Hepatocyte (in vitro differentiated cells): ENCODE data around the gene SSTR3. TPM values are rescaled to one million over a fixed set of nuclear protein-coding genes. Genes with fewer than 3 reads are reported as not detected.
A peak's percentile ranks its signal among the peaks of the same experiment; 100 is the strongest.

ENCODE experiments used
- DNase-seq: peaks from one replicate; pipeline ENCODE4 v3.0.0-alpha.2; 2016; ENCODE audit warnings: low spot score
- H2AFZ ChIP-seq: fragments of 200-600 bp; sonication (generic); 2 replicates; pipeline ENCODE4 v1.6.0; 2016; ENCODE audit warnings: antibody characterized with exemption, mild to moderate bottlenecking
- H3K27ac ChIP-seq: fragments of 200-600 bp; sonication (generic); 2 replicates; pipeline ENCODE4 v1.5.1; 2016; ENCODE audit warnings: mild to moderate bottlenecking
- H3K27me3 ChIP-seq: fragments of 200-600 bp; sonication (generic); 2 replicates; pipeline ENCODE4 v1.6.1; 2016
- H3K36me3 ChIP-seq: fragments of 200-600 bp; sonication (generic); replicated peaks from 2 replicates; pipeline ENCODE4 v1.5.1; 2016; ENCODE audit warnings: low read depth; ENCODE audit not compliant: insufficient read depth
- H3K4me1 ChIP-seq: fragments of 200-600 bp; sonication (generic); 2 replicates; pipeline ENCODE4 v1.5.1; 2016; ENCODE audit warnings: mild to moderate bottlenecking, moderate library complexity; ENCODE audit not compliant: insufficient read depth
- H3K4me2 ChIP-seq: fragments of 200-600 bp; sonication (generic); 2 replicates; pipeline ENCODE4 v1.6.0; 2016
- H3K4me3 ChIP-seq: fragments of 200-600 bp; sonication (generic); 2 replicates; pipeline ENCODE4 v1.5.1; 2016; ENCODE audit warnings: mild to moderate bottlenecking
- H3K79me2 ChIP-seq: fragments of 200-600 bp; sonication (generic); 2 replicates; pipeline ENCODE4 v1.6.0; 2017; ENCODE audit warnings: mild to moderate bottlenecking
- H3K9me2 ChIP-seq: fragments of 200-600 bp; sonication (generic); replicated peaks from 2 replicates; pipeline ENCODE4 v1.6.0; 2017; ENCODE audit warnings: mild to moderate bottlenecking; ENCODE audit not compliant: insufficient read depth
- H3K9me3 ChIP-seq: fragments of 200-600 bp; sonication (generic); 2 replicates; pipeline ENCODE4 v1.5.1; 2016; ENCODE audit warnings: low read depth, mild to moderate bottlenecking
- H4K20me1 ChIP-seq: fragments of 200-600 bp; sonication (generic); 2 replicates; pipeline ENCODE4 v1.6.0; 2016; ENCODE audit warnings: mild to moderate bottlenecking; ENCODE audit not compliant: insufficient read depth, poor library complexity, severe bottlenecking
- EZH2 ChIP-seq: fragments of 200-600 bp; sonication (generic); IDR thresholded peaks from 2 replicates; pipeline ENCODE4 v1.6.1; 2016; ENCODE audit warnings: antibody characterized with exemption, mild to moderate bottlenecking, borderline replicate concordance
- EZH2phosphoT487 ChIP-seq: fragments of 200-600 bp; sonication (generic); IDR thresholded peaks from one replicate; pipeline ENCODE4 v1.6.1; 2018; ENCODE audit warnings: antibody characterized with exemption, mild to moderate bottlenecking, low read depth, moderate library complexity; ENCODE audit not compliant: unreplicated experiment, severe bottlenecking
- WGBS: methylation state at CpG from one replicate; pipeline ENCODE4 v1.1.6; 2016; ENCODE audit warnings: low lambda C conversion rate; ENCODE audit errors: missing lambda C conversion rate; 5-methylcytosine and 5-hydroxymethylcytosine counted together
- polyA plus RNA-seq: library from polyadenylated mRNA; unstranded; fragments of >200 nt; fragmentation: Nextera tagmentation; extraction: Ambion mirVana; gene quantifications from 2 replicates; pipeline ENCODE4 v1.2.1, GENCODE V29; 2016
- total RNA-seq: library from RNA; depleted of rRNA; stranded (reverse); fragments of >200 nt; gene quantifications from 2 replicates; pipeline ENCODE4 v1.2.3, GENCODE V29; 2014
- TF ChIP-seq, protein P1 (sequence below): fragments of 200-600 bp; sonication (generic); IDR thresholded peaks from 2 replicates; pipeline ENCODE4 v1.5.1; 2016; ENCODE audit warnings: antibody characterized with exemption, mild to moderate bottlenecking; ENCODE audit not compliant: poor library complexity

Gene SSTR3
- total and polyA plus RNA-seq, 2 experiments from 2014 or later = 0.47 to 2.8 TPM

DNA sequence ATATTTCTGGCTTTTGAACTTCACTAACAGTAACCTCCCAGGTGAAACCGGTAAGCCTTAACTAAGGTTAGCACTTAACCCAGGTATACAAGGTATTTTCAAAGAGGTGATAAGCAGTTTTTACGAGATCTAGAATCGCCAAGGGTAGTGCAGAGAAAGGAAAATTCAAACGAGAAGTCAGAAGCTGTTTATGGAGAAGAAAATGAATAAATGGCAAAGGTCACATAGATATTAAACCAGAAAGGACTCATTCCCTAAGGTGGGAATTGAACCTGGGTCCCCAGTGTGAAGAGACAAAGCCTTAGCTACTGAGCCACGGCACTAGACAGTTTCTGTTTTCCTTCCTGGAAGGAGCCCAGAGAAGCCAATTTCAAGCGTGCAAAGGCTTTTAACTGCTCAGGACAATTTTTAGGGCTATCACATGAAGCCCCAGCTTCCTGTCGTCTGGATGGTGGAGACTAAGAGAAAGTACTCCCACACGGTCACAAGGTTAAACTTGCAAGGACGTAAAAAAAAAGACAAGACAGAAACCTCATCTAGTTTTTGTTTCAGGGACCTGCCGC, 18.6 kb downstream of the SSTR3 start:
- H2AFZ ChIP-seq = no peak overlapping the region
- 66% methylated on average over 10 of the region's 10 CpGs for WGBS
- no peak for DNase-seq
- no peaks in the 10 kb centered on the region for H3K36me3 ChIP-seq
- peaks cover 41% of the 10 kb centered on the region for H3K4me1 ChIP-seq
- TF ChIP-seq EZH2 = no peak
- TF ChIP-seq, protein P1, sequence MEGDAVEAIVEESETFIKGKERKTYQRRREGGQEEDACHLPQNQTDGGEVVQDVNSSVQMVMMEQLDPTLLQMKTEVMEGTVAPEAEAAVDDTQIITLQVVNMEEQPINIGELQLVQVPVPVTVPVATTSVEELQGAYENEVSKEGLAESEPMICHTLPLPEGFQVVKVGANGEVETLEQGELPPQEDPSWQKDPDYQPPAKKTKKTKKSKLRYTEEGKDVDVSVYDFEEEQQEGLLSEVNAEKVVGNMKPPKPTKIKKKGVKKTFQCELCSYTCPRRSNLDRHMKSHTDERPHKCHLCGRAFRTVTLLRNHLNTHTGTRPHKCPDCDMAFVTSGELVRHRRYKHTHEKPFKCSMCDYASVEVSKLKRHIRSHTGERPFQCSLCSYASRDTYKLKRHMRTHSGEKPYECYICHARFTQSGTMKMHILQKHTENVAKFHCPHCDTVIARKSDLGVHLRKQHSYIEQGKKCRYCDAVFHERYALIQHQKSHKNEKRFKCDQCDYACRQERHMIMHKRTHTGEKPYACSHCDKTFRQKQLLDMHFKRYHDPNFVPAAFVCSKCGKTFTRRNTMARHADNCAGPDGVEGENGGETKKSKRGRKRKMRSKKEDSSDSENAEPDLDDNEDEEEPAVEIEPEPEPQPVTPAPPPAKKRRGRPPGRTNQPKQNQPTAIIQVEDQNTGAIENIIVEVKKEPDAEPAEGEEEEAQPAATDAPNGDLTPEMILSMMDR = no peak
- TF ChIP-seq EZH2phosphoT487 = no peak
- H4K20me1 ChIP-seq = no peaks in the 10 kb centered on the region
- H3K4me2 ChIP-seq = no peak overlapping the region
- H3K9me2 ChIP-seq = no peaks in the 10 kb centered on the region
- H3K4me3 ChIP-seq = no peak overlapping the region
- H3K79me2 ChIP-seq = no peaks in the 10 kb centered on the region
- H3K9me3 ChIP-seq = no peaks in the 10 kb centered on the region
- no peaks in the 10 kb centered on the region for H3K27me3 ChIP-seq
- no peak overlapping the region for H3K27ac ChIP-seq

DNA sequence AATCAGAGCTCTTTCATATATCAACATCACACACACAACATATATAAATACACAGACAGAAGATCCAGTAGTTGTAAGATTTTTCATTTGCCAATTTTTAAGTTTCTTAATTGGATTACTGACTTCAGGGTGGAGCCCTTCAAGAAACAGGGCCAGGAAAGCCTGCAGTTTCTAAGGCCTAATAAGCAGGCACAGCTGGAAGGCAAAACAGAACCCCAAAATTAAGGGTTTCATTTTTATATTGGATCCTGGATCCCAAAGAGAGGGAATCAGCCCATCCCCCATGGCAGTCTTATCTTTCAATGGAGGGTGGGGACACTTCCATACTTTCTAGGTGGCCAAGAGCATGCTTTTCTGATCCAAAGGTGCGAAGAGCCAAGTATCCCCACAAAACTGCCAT, 19.5 kb downstream of the SSTR3 start:
- no peak for DNase-seq
- TF ChIP-seq, protein P1 = no peak
- TF ChIP-seq EZH2 (no peak), EZH2phosphoT487 (no peak)
- Histone ChIP-seq H3K79me2 (no peaks in the 10 kb centered on the region), H3K4me2 (no peak overlapping the region), H4K20me1 (no peaks in the 10 kb centered on the region), H3K27ac (peak overlapping the region; percentile 5), H3K4me1 (peaks cover 45% of the 10 kb centered on the region), H2AFZ (no peak overlapping the region), H3K9me3 (no peaks in the 10 kb centered on the region), H3K36me3 (no peaks in the 10 kb centered on the region), H3K9me2 (no peaks in the 10 kb centered on the region), H3K27me3 (no peaks in the 10 kb centered on the region), H3K4me3 (no peak overlapping the region)
- 100% methylated on average over 1 of the region's 1 CpG for WGBS

DNA sequence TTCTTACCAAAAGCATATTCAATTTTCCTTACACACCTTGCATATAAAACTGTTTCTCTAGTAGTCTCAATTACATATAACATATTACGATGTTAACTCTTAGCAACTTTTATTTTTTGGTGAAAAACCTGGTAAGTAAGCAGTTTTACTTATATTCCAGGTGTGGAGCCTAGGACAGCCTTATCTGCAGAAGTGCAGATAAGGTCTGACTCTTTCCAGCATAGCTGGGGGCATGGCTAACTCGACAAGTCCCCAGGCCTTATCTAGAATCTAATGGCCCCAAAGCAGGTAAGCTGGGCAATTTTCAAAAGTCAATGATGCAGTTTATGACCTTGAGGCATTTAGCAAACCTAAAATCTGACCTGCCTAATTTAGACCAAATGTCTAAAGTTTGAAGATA, 20.1 kb downstream of the SSTR3 start:
- 34% methylated on average over 2 of the region's 2 CpGs for WGBS
- no peak for DNase-seq
- Histone ChIP-seq H3K27ac (peak overlapping the region; percentile 6), H2AFZ (no peak overlapping the region), H3K4me3 (no peak overlapping the region), H3K4me2 (peak overlapping the region; percentile 5), H3K9me2 (no peaks in the 10 kb centered on the region), H3K36me3 (no peaks in the 10 kb centered on the region), H4K20me1 (no peaks in the 10 kb centered on the region), H3K79me2 (no peaks in the 10 kb centered on the region), H3K9me3 (no peaks in the 10 kb centered on the region), H3K4me1 (peaks cover 47% of the 10 kb centered on the region), H3K27me3 (no peaks in the 10 kb centered on the region)
- TF ChIP-seq EZH2 (no peak), EZH2phosphoT487 (no peak)
- TF ChIP-seq, protein P1 = no peak
